GM12878 (cell line): ENCODE measurements around the gene WHRN. TPM values are rescaled to one million over a fixed set of nuclear protein-coding genes. Genes with fewer than 3 reads are reported as not detected.

ENCODE experiments used
- ATF7 ChIP-seq: fragments of 450-650 bp; IDR thresholded peaks from 2 replicates; pipeline ENCODE4 v1.6.1; 2016; ENCODE audit warnings: low read depth, mild to moderate bottlenecking
- BACH1 ChIP-seq: fragments of 450-650 bp; IDR thresholded peaks from 2 replicates; pipeline ENCODE4 v1.6.1; 2017; ENCODE audit warnings: mild to moderate bottlenecking, borderline replicate concordance
- CBFB ChIP-seq: IDR thresholded peaks from 2 replicates; pipeline ENCODE4 v1.6.1; 2016; ENCODE audit warnings: antibody characterized with exemption, low read depth
- CHD2 ChIP-seq: IDR thresholded peaks from 2 replicates; pipeline ENCODE4 v1.6.1; 2011; ENCODE audit warnings: low read depth, low read length, improper control_type of control experiment, borderline replicate concordance
- DPF2 ChIP-seq: fragments of 450-650 bp; IDR thresholded peaks from 2 replicates; pipeline ENCODE4 v1.6.1; 2017; ENCODE audit warnings: mild to moderate bottlenecking
- EED ChIP-seq: sonication (generic); IDR thresholded peaks from 2 replicates; pipeline ENCODE4 v1.6.1; 2016; ENCODE audit warnings: antibody characterized with exemption, low read depth
- EGR1 ChIP-seq, 2 experiments: IDR thresholded peaks; 1 replicate in 1 of 2; 2 replicates in 1 of 2; pipeline ENCODE4 v1.6.1; 2011 to 2012; ENCODE audit warnings: low read depth in 2 of 2, low read length in 2 of 2, borderline replicate concordance in 1 of 2, mild to moderate bottlenecking in 1 of 2, moderate library complexity in 1 of 2
- EP300 ChIP-seq, 2 experiments: fragments of 150-350 bp in 1 of 2; IDR thresholded peaks; 2 replicates each; pipeline ENCODE4 v1.6.1; 2011 to 2012; ENCODE audit warnings: low read depth in 2 of 2, low read length in 2 of 2, borderline replicate concordance in 1 of 2, improper control_type of control experiment in 1 of 2, inconsistent platforms in 1 of 2; ENCODE audit not compliant: control insufficient read depth in 1 of 2
- ESRRA ChIP-seq: IDR thresholded peaks from 2 replicates; pipeline ENCODE4 v1.6.1; 2012; ENCODE audit warnings: mild to moderate bottlenecking, low read length, improper control_type of control experiment
- FOS ChIP-seq: IDR thresholded peaks from 3 replicates; pipeline ENCODE4 v1.6.1; 2011; ENCODE audit warnings: borderline replicate concordance; ENCODE audit not compliant: insufficient read length; ENCODE audit errors: extremely low read depth
- NBN ChIP-seq: fragments of 450-650 bp; IDR thresholded peaks from 2 replicates; pipeline ENCODE4 v1.6.1; 2016
- NFYA ChIP-seq: IDR thresholded peaks from 2 replicates; pipeline ENCODE4 v1.6.1; 2011; ENCODE audit warnings: low read depth, mild to moderate bottlenecking, low read length, improper control_type of control experiment, borderline replicate concordance
- NR2C2 ChIP-seq: IDR thresholded peaks from 2 replicates; pipeline ENCODE4 v1.6.1; 2011; ENCODE audit warnings: borderline replicate concordance, low read depth; ENCODE audit not compliant: control insufficient read depth, insufficient read length
- NRF1 ChIP-seq: conservative IDR thresholded peaks from 2 replicates; pipeline ENCODE4 v1.6.1; 2011; ENCODE audit warnings: mild to moderate bottlenecking, low read depth, low read length, improper control_type of control experiment
- PAX8 ChIP-seq: fragments of 450-650 bp; IDR thresholded peaks from 2 replicates; pipeline ENCODE4 v1.6.1; 2017; ENCODE audit warnings: mild to moderate bottlenecking, moderate library complexity
- PKNOX1 ChIP-seq: fragments of 450-650 bp; IDR thresholded peaks from 2 replicates; pipeline ENCODE4 v1.6.1; 2016; ENCODE audit warnings: mild to moderate bottlenecking
- POLR2AphosphoS2 ChIP-seq: IDR thresholded peaks from 2 replicates; pipeline ENCODE4 v1.6.1; 2011; ENCODE audit warnings: low read depth, mild to moderate bottlenecking, low read length, improper control_type of control experiment, moderate library complexity
- POU2F2 ChIP-seq: IDR thresholded peaks from 3 replicates; pipeline ENCODE4 v1.6.1; 2011; ENCODE audit warnings: low read depth, mild to moderate bottlenecking, low read length, borderline replicate concordance
- RAD21 ChIP-seq: IDR thresholded peaks from 2 replicates; pipeline ENCODE4 v1.6.1; 2011; ENCODE audit warnings: mild to moderate bottlenecking, low read depth, low read length, moderate library complexity; ENCODE audit not compliant: insufficient read depth
- RELA ChIP-seq: fragments of 450-650 bp; IDR thresholded peaks from 2 replicates; pipeline ENCODE4 v1.8.0; 2014; ENCODE audit warnings: borderline replicate concordance; ENCODE audit not compliant: partially characterized antibody
- RFX5 ChIP-seq: IDR thresholded peaks from 2 replicates; pipeline ENCODE4 v1.6.1; 2011; ENCODE audit warnings: low read depth, low read length, improper control_type of control experiment
- SMAD5 ChIP-seq: IDR thresholded peaks from 2 replicates; pipeline ENCODE4 v1.6.1; 2016; ENCODE audit warnings: antibody characterized with exemption, low read depth
- SMC3 ChIP-seq: IDR thresholded peaks from 2 replicates; pipeline ENCODE4 v1.6.1; 2011; ENCODE audit warnings: low read length, improper control_type of control experiment, borderline replicate concordance
- STAT1 ChIP-seq: fragments of 450-650 bp; conservative IDR thresholded peaks from 2 replicates; pipeline ENCODE4 v1.6.1; 2014; ENCODE audit warnings: antibody characterized with exemption, mild to moderate bottlenecking
- TBL1XR1 ChIP-seq: IDR thresholded peaks from 2 replicates; pipeline ENCODE4 v1.6.1; 2012; ENCODE audit warnings: low read depth, low read length, improper control_type of control experiment
- TCF7 ChIP-seq: IDR thresholded peaks from 2 replicates; pipeline ENCODE4 v1.6.1; 2014; ENCODE audit warnings: antibody characterized with exemption, borderline replicate concordance
- ZBED1 ChIP-seq: IDR thresholded peaks from 2 replicates; pipeline ENCODE4 v1.6.1; 2016; ENCODE audit warnings: borderline replicate concordance
- ZNF217 ChIP-seq: fragments of 450-650 bp; IDR thresholded peaks from 2 replicates; pipeline ENCODE4 v1.6.1; 2017; ENCODE audit warnings: antibody characterized with exemption, mild to moderate bottlenecking
- ZNF24 ChIP-seq: fragments of 450-650 bp; IDR thresholded peaks from 2 replicates; pipeline ENCODE4 v1.6.1; 2017; ENCODE audit warnings: antibody characterized with exemption, mild to moderate bottlenecking
- polyA plus RNA-seq, 11 experiments: library from polyadenylated mRNA; depleted of rRNA in 4 of 11; unstranded in 6 of 11; stranded (reverse) in 5 of 11; fragments of >200 nt; fragmentation: Nextera tagmentation in 4 of 11; fragmentation: Illumina TruSeq in 1 of 11; extraction: Ambion mirVana in 4 of 11; extraction: Trizol in 1 of 11; gene quantifications; 1 replicate in 1 of 11; 2 replicates in 10 of 11; pipeline versions ENCODE4 v1.2.1 to v1.2.3, GENCODE V29; 2011 to 2016; ENCODE audit warnings: inconsistent platforms in 2 of 11, missing spikeins in 2 of 11, low read depth in 1 of 11
- total RNA-seq, 4 experiments: library from RNA; depleted of rRNA in 3 of 4; stranded (reverse); fragments of >200 nt in 3 of 4; fragmentation: Illumina TruSeq in 1 of 4; extraction: Trizol in 1 of 4; gene quantifications; 2 replicates each; pipeline versions ENCODE4 v1.2.1 to v1.2.3, GENCODE V29; 2013 to 2021
- TF ChIP-seq, protein P1 (sequence below): fragments of 150-350 bp; IDR thresholded peaks from 2 replicates; pipeline ENCODE4 v1.6.1; 2014; ENCODE audit warnings: mild to moderate bottlenecking, low read depth, low read length
- TF ChIP-seq, protein P2 (sequence below): IDR thresholded peaks from 2 replicates; pipeline ENCODE4 v1.6.1; 2011; ENCODE audit warnings: low read depth, mild to moderate bottlenecking, low read length, moderate library complexity, borderline replicate concordance; ENCODE audit errors: extremely low read depth

WHRN gene
- total and polyA plus RNA-seq, 10 of the 15 experiments (the other 5 are each of a cell fraction or from before 2014, with no cell fraction given): 0.04 to 18.2 (median 0.68) TPM; not detected in 1

DNA sequence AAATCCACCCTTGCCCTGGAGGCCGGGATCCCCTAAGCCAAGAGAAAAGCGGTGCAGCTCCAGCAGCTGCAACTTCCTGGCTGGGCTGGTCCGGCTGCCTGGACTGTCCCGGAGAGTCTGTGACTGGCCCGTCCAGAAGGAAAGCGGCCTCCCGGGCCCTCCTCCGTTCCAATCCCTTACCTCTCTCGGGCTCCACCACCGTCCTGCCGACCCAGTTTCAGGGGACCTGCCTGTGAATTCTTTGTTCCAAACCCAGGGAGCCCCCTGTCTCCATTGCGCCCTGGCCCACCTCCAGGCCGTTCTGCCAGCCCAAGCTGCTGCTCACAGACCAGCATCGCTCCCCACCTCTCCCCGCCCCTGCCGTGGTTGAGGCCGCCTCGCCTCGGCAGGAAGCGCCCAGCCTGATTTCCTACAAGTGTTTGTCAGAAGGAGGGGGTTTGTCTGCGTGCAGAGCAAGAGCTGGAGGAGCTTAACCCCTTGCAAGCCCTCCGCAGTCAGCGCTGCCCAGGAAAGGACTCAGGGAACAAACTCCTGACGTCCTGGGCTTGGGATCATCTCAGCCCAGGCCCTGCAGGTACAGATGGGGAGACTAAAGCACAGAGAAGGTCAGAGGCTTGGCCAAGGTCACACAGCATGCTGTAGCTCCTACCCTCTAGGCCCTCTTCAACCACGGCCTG lies 117.5 kb downstream of the WHRN start, which contains the start of gene AKNA (continued):
- TF ChIP-seq ZBED1: no peak
- peak; percentile 81 for TF ChIP-seq ZNF217
- TF ChIP-seq FOS: no peak
- peak; percentile 40; the same call in 1 of the 2 replicates for TF ChIP-seq DPF2
- 0 out of 2 replicates have a peak, but pooled peaks have one; percentile 60 for TF ChIP-seq STAT1
- TF ChIP-seq NBN: peak; percentile 65; the same call in 1 of the 2 replicates
- peak; percentile 28 for TF ChIP-seq BACH1
- 0 out of 2 replicates have a peak, but pooled peaks have one; percentile 7 for TF ChIP-seq SMC3
- no peak for TF ChIP-seq NFYA
- no peak for TF ChIP-seq TBL1XR1
- peak; percentile 61; the same call in 1 of the 3 replicates for TF ChIP-seq POU2F2
- no peak for TF ChIP-seq NR2C2
- no peak for TF ChIP-seq ATF7
- TF ChIP-seq, protein P1, sequence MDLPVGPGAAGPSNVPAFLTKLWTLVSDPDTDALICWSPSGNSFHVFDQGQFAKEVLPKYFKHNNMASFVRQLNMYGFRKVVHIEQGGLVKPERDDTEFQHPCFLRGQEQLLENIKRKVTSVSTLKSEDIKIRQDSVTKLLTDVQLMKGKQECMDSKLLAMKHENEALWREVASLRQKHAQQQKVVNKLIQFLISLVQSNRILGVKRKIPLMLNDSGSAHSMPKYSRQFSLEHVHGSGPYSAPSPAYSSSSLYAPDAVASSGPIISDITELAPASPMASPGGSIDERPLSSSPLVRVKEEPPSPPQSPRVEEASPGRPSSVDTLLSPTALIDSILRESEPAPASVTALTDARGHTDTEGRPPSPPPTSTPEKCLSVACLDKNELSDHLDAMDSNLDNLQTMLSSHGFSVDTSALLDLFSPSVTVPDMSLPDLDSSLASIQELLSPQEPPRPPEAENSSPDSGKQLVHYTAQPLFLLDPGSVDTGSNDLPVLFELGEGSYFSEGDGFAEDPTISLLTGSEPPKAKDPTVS: no peak
- peak; percentile 49; the same call in 1 of the 2 replicates for TF ChIP-seq EED
- TF ChIP-seq RAD21: no peak
- TF ChIP-seq CBFB: peak; percentile 57; the same call in 1 of the 2 replicates
- TF ChIP-seq, protein P2, sequence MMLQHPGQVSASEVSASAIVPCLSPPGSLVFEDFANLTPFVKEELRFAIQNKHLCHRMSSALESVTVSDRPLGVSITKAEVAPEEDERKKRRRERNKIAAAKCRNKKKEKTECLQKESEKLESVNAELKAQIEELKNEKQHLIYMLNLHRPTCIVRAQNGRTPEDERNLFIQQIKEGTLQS: no peak
- no peak for TF ChIP-seq RELA
- TF ChIP-seq EP300 (IDR thresholded peaks at IDR 0.05; ENCODE audit: borderline replicate concordance in 1 of 2, control insufficient read depth in 1 of 2, low read depth in 2 of 2, low read length in 2 of 2): no peak
- TF ChIP-seq RFX5: no peak
- 0 out of 2 replicates have a peak, but pooled peaks have one; percentile 23 for TF ChIP-seq ZNF24
- no peak for TF ChIP-seq NRF1
- peak; percentile 79 for TF ChIP-seq SMAD5
- TF ChIP-seq TCF7: no peak
- no peak for TF ChIP-seq PKNOX1
- no peak for TF ChIP-seq PAX8
- no peak; the same call in 1 of the 2 replicates for TF ChIP-seq ESRRA
- TF ChIP-seq EGR1 (IDR thresholded peaks at IDR 0.05; ENCODE audit: borderline replicate concordance in 1 of 2, low read depth in 2 of 2, low read length in 2 of 2): no peak
- TF ChIP-seq CHD2: no peak
- TF ChIP-seq POLR2AphosphoS2: peak; percentile 69; the same call in 1 of the 2 replicates
